K562 (cell line): ENCODE data around the gene MPPED1. TPM values are rescaled to one million over a fixed set of nuclear protein-coding genes. Genes with fewer than 3 reads are reported as not detected.

ENCODE experiments used
- ATAC-seq: fragments of 200-7000 bp; cut with Tn5 transposase; 3 replicates; pipeline ENCODE4 v1.9.1; 2020; ENCODE audit warnings: moderate library complexity
- BruUV-seq: library from RNA; stranded (reverse); fragments of 400-500 nt; replicated peaks from 2 replicates; lab custom pipeline; 2021; lab: Mats Ljungman, UMichigan
- CTCF ChIA-PET: fragments of 300-600 bp; formaldehyde crosslinking; extraction: SDS; loops from one replicate; lab custom pipeline; 2021; ENCODE audit warnings: low intra/inter-chr PET ratio; lab: Yijun Ruan, JAX
- POLR2A ChIA-PET: fragments of 300-600, 350-650 bp; sonication (Branson Sonifier 250); formaldehyde crosslinking; extraction: SDS; loops from one replicate; lab custom pipeline; 2021; ENCODE audit warnings: antibody characterized with exemption, inconsistent platforms; lab: Yijun Ruan, JAX
- DNase-seq, 4 experiments: peaks; one replicate each; pipeline versions ENCODE4 v3.0.0 to v3.0.0-alpha.2; 2011 to 2018; ENCODE audit warnings: low spot score in 3 of 4, mixed read lengths in 3 of 4; ENCODE audit errors: extremely low read depth in 1 of 4
- FAIRE-seq: peaks from 2 replicates; lab custom pipeline; 2011; peaks lifted over from hg19 to GRCh38; lab: Jason Lieb, UNC
- H2AFZ ChIP-seq: 2 replicates; pipeline ENCODE4 v1.6.0; 2011; ENCODE audit warnings: low read depth, low read length, control low read depth, inconsistent platforms
- H3K27ac ChIP-seq: fragments of 200-600 bp; 3 replicates; pipeline ENCODE4 v1.8.0; 2011; ENCODE audit warnings: low read depth, mild to moderate bottlenecking, control low read depth, inconsistent platforms, low read length, moderate library complexity, mixed read lengths; ENCODE audit errors: extremely low read depth
- H3K27me3 ChIP-seq, 2 experiments: fragments of 300-600 bp in 1 of 2; 2 replicates in 1 of 2; 3 replicates in 1 of 2; pipeline versions ENCODE4 v1.6.0 to v1.8.0; 2011; ENCODE audit warnings: inconsistent platforms in 2 of 2, low read length in 2 of 2, mild to moderate bottlenecking in 1 of 2, mixed read lengths in 1 of 2, moderate library complexity in 1 of 2; ENCODE audit not compliant: control insufficient read depth in 2 of 2, insufficient read depth in 2 of 2
- H3K36me3 ChIP-seq: fragments of 300-600 bp; 3 replicates; pipeline ENCODE4 v1.8.0; 2011; ENCODE audit warnings: mild to moderate bottlenecking, low read length, inconsistent platforms; ENCODE audit not compliant: control insufficient read depth, insufficient read depth
- H3K4me1 ChIP-seq, 2 experiments: fragments of 200-600 bp in 1 of 2; replicated peaks in 1 of 2; 2 replicates in 1 of 2; 3 replicates in 1 of 2; pipeline versions ENCODE4 v1.5.1 to v1.8.0; 2011; ENCODE audit warnings: inconsistent platforms in 2 of 2, low read length in 2 of 2, mild to moderate bottlenecking in 1 of 2, mixed read lengths in 1 of 2, moderate library complexity in 1 of 2; ENCODE audit not compliant: control insufficient read depth in 2 of 2, insufficient read depth in 2 of 2
- H3K4me2 ChIP-seq: 2 replicates; pipeline ENCODE4 v1.6.1; 2011; ENCODE audit warnings: low read length, control low read depth, inconsistent platforms, mixed read lengths; ENCODE audit not compliant: insufficient read depth
- H3K4me3 ChIP-seq: fragments of 200-600 bp; sonication (generic), shearing (Covaris generic); 2 replicates; pipeline ENCODE4 v1.5.1; 2016; ENCODE audit warnings: control low read depth, inconsistent platforms
- H3K79me2 ChIP-seq: fragments of 200-600 bp; 3 replicates; pipeline ENCODE4 v1.8.0; 2011; ENCODE audit warnings: low read length, inconsistent platforms; ENCODE audit not compliant: control insufficient read depth, insufficient read depth
- H3K9ac ChIP-seq, 2 experiments: 2 replicates each; pipeline versions ENCODE4 v1.6.0 to v1.6.1; 2011; ENCODE audit warnings: low read depth in 2 of 2, low read length in 2 of 2, control low read depth in 1 of 2, inconsistent platforms in 1 of 2, mild to moderate bottlenecking in 1 of 2, mixed read lengths in 1 of 2; ENCODE audit not compliant: insufficient read depth in 1 of 2
- H3K9me1 ChIP-seq: one replicate; pipeline ENCODE4 v1.6.0; 2011; ENCODE audit warnings: inconsistent platforms, mild to moderate bottlenecking, low read length, moderate library complexity; ENCODE audit not compliant: control insufficient read depth, insufficient read depth
- H3K9me3 ChIP-seq: replicated peaks from 2 replicates; pipeline ENCODE4 v1.5.1; 2011; ENCODE audit warnings: low read depth, low read length, inconsistent platforms; ENCODE audit not compliant: control insufficient read depth, insufficient read depth
- H4K20me1 ChIP-seq: replicated peaks from 2 replicates; pipeline ENCODE4 v1.6.1; 2011; ENCODE audit warnings: low read length, inconsistent platforms, mixed read lengths; ENCODE audit not compliant: control insufficient read depth, insufficient read depth
- EWSR1 ChIP-seq: fragments of 450-650 bp; IDR thresholded peaks from 2 replicates; pipeline ENCODE4 v1.6.1; 2018; ENCODE audit warnings: borderline replicate concordance, mild to moderate bottlenecking, low read depth, moderate library complexity; ENCODE audit not compliant: partially characterized antibody
- GABPB2 ChIP-seq: fragments of 250-450 bp; sonication (Bioruptor Pico); conservative IDR thresholded peaks from 2 replicates; pipeline ENCODE4 v1.5.1; 2021; ENCODE audit warnings: mild to moderate bottlenecking
- HDGF ChIP-seq: fragments of 450-650 bp; IDR thresholded peaks from 2 replicates; pipeline ENCODE4 v1.6.1; 2016
- HMG20A ChIP-seq: fragments of 450-650 bp; formaldehyde crosslinking; conservative IDR thresholded peaks from 2 replicates; pipeline ENCODE4 v1.4.0; 2020; ENCODE audit warnings: mild to moderate bottlenecking, mixed read lengths
- NCOA2 ChIP-seq, 2 experiments: fragments of 450-650 bp; IDR thresholded peaks; 2 replicates each; pipeline ENCODE4 v1.6.1; 2018; ENCODE audit warnings: mild to moderate bottlenecking in 2 of 2, moderate library complexity in 1 of 2; ENCODE audit not compliant: partially characterized antibody in 2 of 2
- NCOR1 ChIP-seq: fragments of 450-650 bp; IDR thresholded peaks from 2 replicates; pipeline ENCODE4 v1.6.1; 2016; ENCODE audit warnings: mild to moderate bottlenecking, moderate library complexity
- NFIC ChIP-seq: fragments of 450-650 bp; IDR thresholded peaks from 2 replicates; pipeline ENCODE4 v1.6.1; 2017; ENCODE audit warnings: mild to moderate bottlenecking, inconsistent platforms
- SP2 ChIP-seq: IDR thresholded peaks from 2 replicates; pipeline ENCODE4 v1.6.1; 2011; ENCODE audit warnings: mild to moderate bottlenecking, low read depth, low read length, moderate library complexity; ENCODE audit not compliant: poor library complexity, severe bottlenecking; ENCODE audit errors: extremely low read depth
- TEAD2 ChIP-seq: fragments of 450-650 bp; IDR thresholded peaks from 2 replicates; pipeline ENCODE4 v1.6.1; 2016; ENCODE audit warnings: missing genetic modification characterization, control low read depth, missing compliant biosample characterization
- TOE1 ChIP-seq, 2 experiments: fragments of 450-650 bp in 1 of 2; sonication (generic) in 1 of 2; formaldehyde crosslinking in 1 of 2; IDR thresholded peaks; 2 replicates each; pipeline versions ENCODE4 v1.7.1 to v1.8.0; 2016 to 2022; ENCODE audit warnings: borderline replicate concordance in 2 of 2, mild to moderate bottlenecking in 2 of 2, antibody characterized with exemption in 1 of 2, inconsistent platforms in 1 of 2, low read depth in 1 of 2, missing genetic modification reagents in 1 of 2, moderate library complexity in 1 of 2
- ZBTB17 ChIP-seq: fragments of 450-650 bp; formaldehyde crosslinking; IDR thresholded peaks from 2 replicates; pipeline ENCODE4 v1.4.0; 2020; ENCODE audit warnings: mild to moderate bottlenecking
- ZKSCAN1 ChIP-seq: fragments of 150-350 bp; IDR thresholded peaks from 2 replicates; pipeline ENCODE4 v1.6.1; 2016; ENCODE audit warnings: low read depth, low read length
- ZNF175 ChIP-seq: fragments of 200-800 bp; sonication (Bioruptor generic); IDR thresholded peaks from 2 replicates; pipeline ENCODE4 v1.6.1; 2016; ENCODE audit warnings: low read depth, mild to moderate bottlenecking, missing genetic modification characterization, missing compliant biosample characterization
- ZNF384 ChIP-seq: IDR thresholded peaks from 2 replicates; pipeline ENCODE4 v1.6.1; 2012; ENCODE audit warnings: low read depth, low read length, improper control_type of control experiment
- WGBS: fragments of 100-300 bp; shearing (Covaris generic); methylation state at CpG from one replicate; pipeline ENCODE4 v1.1.6; 2016; ENCODE audit warnings: low coverage, mixed read lengths; ENCODE audit not compliant: insufficient coverage; ENCODE audit errors: missing lambda C conversion rate; 5-methylcytosine and 5-hydroxymethylcytosine counted together
- in situ Hi-C: fragments of 300-500 bp; cut with MboI; formaldehyde crosslinking; loops from 4 replicates; pipeline ENCODE4 v1.15.0; 2018; ENCODE audit warnings: inconsistent platforms, mixed read lengths
- intact Hi-C: fragments of 100-400 bp; cut with micrococcal nuclease; formaldehyde crosslinking; loops from 2 replicates; pipeline ENCODE4 v1.14.2; 2022
- polyA plus RNA-seq, 8 experiments: library from polyadenylated mRNA; depleted of rRNA in 4 of 8; stranded (reverse) in 5 of 8; unstranded in 3 of 8; fragments of >200 nt; fragmentation: Nextera tagmentation in 2 of 8; fragmentation: Illumina TruSeq in 1 of 8; extraction: Ambion mirVana in 2 of 8; extraction: Trizol in 1 of 8; gene quantifications; 2 replicates each; pipeline versions ENCODE4 v1.2.1 to v1.2.3, GENCODE V29; 2011 to 2014; ENCODE audit warnings: inconsistent platforms in 1 of 8, missing spikeins in 1 of 8
- total RNA-seq, 7 experiments: library from RNA; depleted of rRNA in 6 of 7; stranded (reverse); fragments of >200 nt in 6 of 7; fragmentation: Illumina TruSeq in 2 of 7; extraction: Trizol in 2 of 7; gene quantifications; 2 replicates each; pipeline versions ENCODE4 v1.2.1 to v1.2.3, GENCODE V29; 2011 to 2021; ENCODE audit warnings: low replicate concordance in 1 of 7
- TF ChIP-seq, protein P1 (sequence below): IDR thresholded peaks from 2 replicates; pipeline ENCODE4 v1.6.1; 2012; ENCODE audit warnings: low read depth, low read length, improper control_type of control experiment, borderline replicate concordance

Gene MPPED1
- total and polyA plus RNA-seq, 9 of the 15 experiments (the other 6 are each of a cell fraction or from before 2014, with no cell fraction given) = not detected

DNA sequence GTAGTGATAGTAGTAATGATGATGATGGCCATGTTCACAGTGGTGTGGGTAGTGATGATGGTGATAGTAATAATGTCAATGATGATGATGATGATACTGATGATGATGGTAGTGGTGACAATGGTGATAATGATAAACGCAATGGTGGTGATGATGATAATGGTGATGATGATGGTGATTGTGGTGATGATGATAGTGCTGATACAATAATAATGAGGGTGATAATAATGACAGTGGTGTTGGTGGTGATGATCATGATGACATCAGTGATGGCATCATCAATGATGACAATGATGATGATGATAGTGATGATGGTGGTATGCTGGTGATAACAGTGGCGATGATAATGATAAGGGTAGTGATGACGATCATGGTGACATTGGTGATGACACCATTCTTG is 92.3 kb downstream of the MPPED1 start:
- no peak overlapping the region for H3K9ac ChIP-seq
- TF ChIP-seq ZNF175 (CRISPR knock-in tag) (no peak), NCOA2 (IDR thresholded peaks at IDR 0.05; ENCODE audit: partially characterized antibody in 2 of 2) (no peak), TEAD2 (tag) (no peak), ZKSCAN1 (no peak), HDGF (no peak), HMG20A (no peak), SP2 (no peak), ZBTB17 (CRISPR knock-in tag) (no peak), NCOR1 (no peak), EWSR1 (no peak), NFIC (no peak), GABPB2 (CRISPR knock-in tag) (no peak), ZNF384 (no peak), TOE1 (IDR thresholded peaks at IDR 0.05; ENCODE audit: borderline replicate concordance) (no peak), TOE1 (CRISPR knock-in tag; IDR thresholded peaks at IDR 0.05; ENCODE audit: borderline replicate concordance, low read depth) (no peak)
- TF ChIP-seq, protein P1, sequence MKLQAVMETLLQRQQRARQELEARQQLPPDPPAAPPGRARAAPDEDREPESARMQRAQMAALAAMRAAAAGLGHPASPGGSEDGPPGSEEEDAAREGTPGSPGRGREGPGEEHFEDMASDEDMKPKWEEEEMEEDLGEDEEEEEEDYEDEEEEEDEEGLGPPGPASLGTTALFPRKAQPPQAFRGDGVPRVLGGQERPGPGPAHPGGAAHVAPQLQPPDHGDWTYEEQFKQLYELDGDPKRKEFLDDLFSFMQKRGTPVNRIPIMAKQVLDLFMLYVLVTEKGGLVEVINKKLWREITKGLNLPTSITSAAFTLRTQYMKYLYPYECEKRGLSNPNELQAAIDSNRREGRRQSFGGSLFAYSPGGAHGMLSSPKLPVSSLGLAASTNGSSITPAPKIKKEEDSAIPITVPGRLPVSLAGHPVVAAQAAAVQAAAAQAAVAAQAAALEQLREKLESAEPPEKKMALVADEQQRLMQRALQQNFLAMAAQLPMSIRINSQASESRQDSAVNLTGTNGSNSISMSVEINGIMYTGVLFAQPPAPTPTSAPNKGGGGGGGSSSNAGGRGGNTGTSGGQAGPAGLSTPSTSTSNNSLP = no peak

More for the DNA sequence above, 92.3 kb downstream of the MPPED1 start:
- no TSS peak for BruUV-seq
- ChIA-PET POLR2A (no interaction called here), CTCF (no interaction called here)
- intact Hi-C loops (no loop called here), in situ Hi-C loops (no loop called here)
- Histone ChIP-seq H3K4me2 (no peak overlapping the region), H3K4me1 (no peaks in the 10 kb centered on the region), H3K27me3 (no peaks in the 10 kb centered on the region), H3K79me2 (no peaks in the 10 kb centered on the region), H3K4me3 (no peak overlapping the region), H3K9me1 (no peaks in the 10 kb centered on the region), H3K36me3 (no peaks in the 10 kb centered on the region), H2AFZ (no peak overlapping the region), H3K27ac (no peak overlapping the region), H3K9me3 (no peaks in the 10 kb centered on the region), H4K20me1 (no peaks in the 10 kb centered on the region)
- no peak for DNase-seq
- WGBS = 3% methylated on average over 3 of the region's 3 CpGs
- no peak for FAIRE-seq
- ATAC-seq = no peak
